Mucosa of stomach (tissue), 1 donor: ENCODE data around the gene MAP3K13.

Experiments
- H3K27me3 ChIP-seq: one replicate; pipeline ENCODE4 v1.7.0; 2013; ENCODE audit warnings: mild to moderate bottlenecking, low read length; ENCODE audit not compliant: control insufficient read depth, insufficient read depth
- H3K36me3 ChIP-seq: one replicate; pipeline ENCODE4 v1.7.0; 2013; ENCODE audit warnings: low read length; ENCODE audit not compliant: control insufficient read depth, insufficient read depth
- H3K4me1 ChIP-seq: one replicate; pipeline ENCODE4 v1.7.0; 2013; ENCODE audit warnings: mild to moderate bottlenecking, low read length; ENCODE audit not compliant: control insufficient read depth, insufficient read depth
- H3K4me3 ChIP-seq: one replicate; pipeline ENCODE4 v1.7.0; 2013; ENCODE audit warnings: low read length
- H3K9ac ChIP-seq: one replicate; pipeline ENCODE4 v1.7.0; 2013; ENCODE audit warnings: mild to moderate bottlenecking, low read length, moderate library complexity
- H3K9me3 ChIP-seq: one replicate; pipeline ENCODE4 v1.7.0; 2013; ENCODE audit warnings: mild to moderate bottlenecking, low read length, moderate library complexity; ENCODE audit not compliant: control insufficient read depth
- donor health status: Pancreatic carcinoma.

Gene MAP3K13

GRCh38 chr3:185534511-185534910, 171.6 kb downstream of the MAP3K13 start:
- Histone ChIP-seq H3K27me3 (no peaks in the 10 kb centered on the region), H3K4me3 (no peak overlapping the region), H3K9ac (no peak overlapping the region), H3K9me3 (no peaks in the 10 kb centered on the region), H3K36me3 (peaks cover 5% of the 10 kb centered on the region), H3K4me1 (peaks cover 27% of the 10 kb centered on the region)

GRCh38 chr3:185537369-185537970, 174.5 kb downstream of the MAP3K13 start:
- Histone ChIP-seq H3K4me1 (peaks cover 34% of the 10 kb centered on the region), H3K4me3 (no peak overlapping the region), H3K9me3 (no peaks in the 10 kb centered on the region), H3K27me3 (no peaks in the 10 kb centered on the region), H3K9ac (peak overlapping the region; percentile 47), H3K36me3 (peaks cover 9% of the 10 kb centered on the region)
